Endometrial microvascular endothelial cells (primary cell): ENCODE data around the gene PABPN1L. TPM values are rescaled to one million over a fixed set of nuclear protein-coding genes. Genes with fewer than 3 reads are reported as not detected.

ENCODE experiments used
- in situ Hi-C: cut with HindIII; loops from 2 replicates; pipeline ENCODE4 v1.10.0; 2017; ENCODE audit warnings: low sequenced_read_pairs, low pct_unique_long_range_greater_than_20kb; ENCODE audit errors: inconsistent ontology term
- total RNA-seq: library from RNA; depleted of rRNA; stranded (reverse); fragments of >200 nt; gene quantifications from one replicate; pipeline ENCODE4 v1.2.3, GENCODE V29; 2015; ENCODE audit errors: inconsistent ontology term

The PABPN1L gene, protein sequence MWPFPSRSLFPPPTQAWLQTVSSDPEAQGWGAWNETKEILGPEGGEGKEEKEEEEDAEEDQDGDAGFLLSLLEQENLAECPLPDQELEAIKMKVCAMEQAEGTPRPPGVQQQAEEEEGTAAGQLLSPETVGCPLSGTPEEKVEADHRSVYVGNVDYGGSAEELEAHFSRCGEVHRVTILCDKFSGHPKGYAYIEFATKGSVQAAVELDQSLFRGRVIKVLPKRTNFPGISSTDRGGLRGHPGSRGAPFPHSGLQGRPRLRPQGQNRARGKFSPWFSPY
- total RNA-seq, result not detected

GRCh38 chr16:88866151-88866920, at the start of gene PABPN1L:
Gene PABPN1L (minus strand): TSS chr16:88866660. CDS start chr16:88866606, 54 bp downstream.
- in situ Hi-C loops, result no loop called here

DNA sequence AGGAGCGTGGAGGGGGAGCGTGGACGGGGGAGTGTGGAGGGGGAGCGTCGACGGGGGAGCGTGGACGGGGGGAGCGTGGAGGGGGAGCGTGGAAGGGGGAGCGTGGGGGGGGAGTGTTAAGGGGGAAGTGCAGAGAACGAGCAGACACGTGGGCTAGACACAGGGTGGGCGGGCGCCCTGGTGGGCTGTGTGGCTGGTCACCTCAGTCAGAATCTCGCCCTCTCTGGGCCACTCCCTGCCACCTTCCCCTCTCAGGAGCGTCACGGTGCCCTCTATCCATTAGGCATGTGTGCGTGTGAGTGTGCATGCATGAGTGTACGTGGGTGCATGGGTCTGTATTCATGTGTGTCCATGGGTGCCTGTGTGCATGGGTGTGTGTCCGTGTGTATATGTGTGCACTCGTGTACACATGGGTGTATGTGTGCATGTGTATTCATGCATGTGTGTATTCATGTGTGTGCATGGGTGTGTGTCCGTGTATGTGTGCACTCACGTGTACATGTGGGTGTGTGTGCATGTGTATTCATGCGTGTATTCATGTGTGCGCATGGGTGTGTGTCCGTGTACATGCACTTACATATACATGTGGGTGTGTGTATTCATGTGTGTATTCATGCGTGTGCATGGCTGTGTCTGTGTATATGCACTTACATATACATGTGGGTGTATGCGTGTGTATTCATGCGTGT, 49.3 kb upstream of the PABPN1L start:
- in situ Hi-C loops, result no loop called here

- in situ Hi-C loops, result no loop called here
Observed at GRCh38 chr16:88914750-88915368, 48.4 kb upstream of the PABPN1L start.

DNA sequence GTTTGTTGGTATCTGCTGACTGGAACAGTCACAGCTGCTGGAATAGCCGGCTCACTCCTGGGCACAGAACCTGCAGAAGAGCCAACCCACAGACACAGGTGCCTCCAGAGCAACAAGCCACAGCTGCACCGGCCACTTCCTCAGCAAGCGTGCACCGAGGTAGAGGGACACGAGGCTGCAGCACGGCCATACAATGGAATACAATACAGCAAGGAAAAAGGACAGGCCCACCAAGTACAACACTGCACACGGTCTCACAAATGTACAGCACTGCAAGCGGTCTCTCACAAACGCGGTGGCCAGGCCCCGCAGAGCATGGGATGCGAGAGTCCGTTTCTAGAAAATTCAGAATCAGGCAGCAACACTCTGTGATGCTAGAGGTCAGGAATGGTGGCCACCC, 47.4 kb upstream of the PABPN1L start:
- in situ Hi-C loops, result no loop called here

DNA sequence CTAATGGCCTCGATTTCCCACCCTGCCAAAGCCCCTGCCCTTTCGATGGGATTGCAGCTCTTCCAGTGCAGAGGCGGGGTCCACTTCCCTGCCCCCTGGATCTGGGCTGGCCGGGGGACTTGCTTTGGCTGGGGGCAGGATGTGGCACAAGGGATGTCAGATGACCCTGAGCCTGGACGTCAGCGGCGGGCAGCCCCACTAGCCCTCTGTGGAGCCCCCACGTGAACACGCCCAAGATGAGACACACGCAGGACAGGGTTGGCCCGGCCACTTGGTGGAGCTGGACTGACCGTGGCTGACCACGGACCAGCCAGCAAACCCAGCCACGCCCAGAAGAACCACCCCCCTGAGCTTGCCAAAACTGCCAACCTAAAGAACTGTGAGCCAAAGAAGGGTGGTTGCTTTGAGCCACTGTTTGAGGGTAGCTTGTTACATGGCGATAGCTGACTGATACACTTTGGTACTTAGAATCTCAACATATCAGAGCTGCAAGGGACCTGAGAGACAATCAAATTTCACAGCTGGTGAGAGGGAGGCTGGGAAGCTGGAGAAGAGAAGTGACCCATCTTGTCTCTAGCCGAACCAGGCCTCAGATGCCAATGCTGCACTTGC, 46.6 kb upstream of the PABPN1L start:
- in situ Hi-C loops, result no loop called here

GRCh38 chr16:88912556-88912955, 46.1 kb upstream of the PABPN1L start:
- in situ Hi-C loops, result no loop called here

DNA sequence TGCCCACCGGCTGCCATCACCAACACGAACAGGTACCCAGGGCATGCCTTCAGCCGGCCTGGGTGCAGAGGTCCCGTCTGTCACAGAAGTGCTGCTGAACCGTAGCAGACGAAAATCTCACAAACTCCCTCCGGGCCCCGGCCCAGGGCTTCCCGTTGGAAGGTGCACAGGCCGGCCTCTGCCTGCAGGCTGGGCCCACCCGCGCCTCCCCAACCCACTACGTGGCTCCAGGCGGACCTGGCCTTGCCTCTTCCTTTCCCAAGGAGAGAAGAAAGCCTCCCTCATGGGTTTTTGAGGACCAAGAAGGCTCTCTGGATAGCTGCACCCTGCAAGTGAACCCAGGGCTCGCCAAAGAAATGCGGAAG, 45.5 kb upstream of the PABPN1L start:
- in situ Hi-C loops, result no loop called here

DNA sequence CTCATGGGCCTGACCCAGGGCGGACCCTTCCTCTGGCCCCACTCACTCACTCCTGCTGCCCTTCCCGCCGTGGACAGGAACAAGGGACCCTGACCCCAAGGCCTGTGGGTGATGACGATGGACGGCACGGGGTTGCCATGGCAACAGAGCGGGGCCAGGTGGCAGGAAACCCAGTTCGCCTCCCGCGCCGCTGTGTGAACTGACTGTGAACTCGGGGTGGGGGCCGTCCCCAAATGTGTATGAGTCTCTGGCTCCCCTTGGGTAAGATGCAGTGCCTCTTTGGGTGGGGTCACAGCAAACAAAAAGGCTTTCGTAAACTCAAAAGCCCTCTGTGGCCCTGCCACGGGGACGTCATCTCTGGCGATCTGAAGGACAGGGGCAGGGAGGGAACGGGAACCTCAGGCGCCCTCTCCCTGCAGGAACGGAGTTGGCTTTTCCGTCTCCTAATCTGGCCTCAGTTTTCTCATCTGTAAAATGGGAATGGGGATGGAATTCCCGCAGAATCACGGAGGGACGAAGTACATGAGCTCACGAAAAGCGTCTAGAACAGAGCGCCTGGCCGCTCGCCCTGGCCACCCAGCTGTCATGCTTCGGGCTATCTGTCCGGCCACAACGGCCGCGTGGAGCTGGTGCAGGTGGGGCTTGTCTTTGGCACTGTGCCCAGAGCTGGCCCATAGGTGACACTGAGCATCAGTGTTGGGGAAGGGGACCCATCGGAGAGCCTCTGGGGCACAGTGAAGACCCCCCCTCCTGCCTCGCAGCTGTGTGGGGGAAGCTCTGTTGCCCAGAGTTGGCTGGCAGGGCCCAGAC, 44.9 kb upstream of the PABPN1L start:
- in situ Hi-C loops, result no loop called here

- in situ Hi-C loops, result no loop called here
Observed at GRCh38 chr16:88910284-88911135, 44.0 kb upstream of the PABPN1L start.

- in situ Hi-C loops, result no loop called here
Observed at GRCh38 chr16:88909431-88910210, 43.2 kb upstream of the PABPN1L start.

- in situ Hi-C loops, result no loop called here
Observed at GRCh38 chr16:88908307-88908706, 41.8 kb upstream of the PABPN1L start.

GRCh38 chr16:88907768-88908167, 41.3 kb upstream of the PABPN1L start:
- in situ Hi-C loops, result no loop called here

DNA sequence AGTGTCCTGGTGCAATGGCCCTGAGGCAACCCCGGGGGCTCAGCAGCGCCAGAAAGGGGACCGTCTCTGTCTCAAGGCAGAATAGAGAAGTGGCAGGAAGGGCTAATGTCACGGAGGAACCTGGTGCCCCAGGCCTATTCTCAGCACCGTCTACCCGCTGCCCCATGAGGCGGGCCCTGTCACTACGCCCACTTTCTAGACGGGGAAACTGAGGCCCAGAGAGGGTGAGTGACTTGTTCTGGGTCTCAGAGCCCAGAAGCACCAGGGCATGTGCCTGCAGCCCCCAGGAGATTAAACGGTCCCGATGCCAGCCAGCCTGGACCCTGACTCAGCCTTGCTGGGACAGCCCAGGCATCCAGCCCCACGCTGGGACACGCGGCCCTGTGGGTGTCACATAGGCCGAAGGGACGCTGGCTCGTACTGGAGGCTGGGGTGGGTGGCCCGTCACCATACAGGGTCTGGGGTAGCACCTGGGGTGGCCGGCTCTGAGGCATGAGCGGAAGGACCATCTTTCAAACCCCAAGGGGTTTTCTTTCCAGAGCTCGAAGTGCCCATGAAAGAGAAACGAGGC, 40.2 kb upstream of the PABPN1L start:
- in situ Hi-C loops, result no loop called here

- in situ Hi-C loops, result no loop called here
Observed at GRCh38 chr16:88906020-88906419, 39.6 kb upstream of the PABPN1L start.

GRCh38 chr16:88905563-88905962, 39.1 kb upstream of the PABPN1L start:
- in situ Hi-C loops, result no loop called here

DNA sequence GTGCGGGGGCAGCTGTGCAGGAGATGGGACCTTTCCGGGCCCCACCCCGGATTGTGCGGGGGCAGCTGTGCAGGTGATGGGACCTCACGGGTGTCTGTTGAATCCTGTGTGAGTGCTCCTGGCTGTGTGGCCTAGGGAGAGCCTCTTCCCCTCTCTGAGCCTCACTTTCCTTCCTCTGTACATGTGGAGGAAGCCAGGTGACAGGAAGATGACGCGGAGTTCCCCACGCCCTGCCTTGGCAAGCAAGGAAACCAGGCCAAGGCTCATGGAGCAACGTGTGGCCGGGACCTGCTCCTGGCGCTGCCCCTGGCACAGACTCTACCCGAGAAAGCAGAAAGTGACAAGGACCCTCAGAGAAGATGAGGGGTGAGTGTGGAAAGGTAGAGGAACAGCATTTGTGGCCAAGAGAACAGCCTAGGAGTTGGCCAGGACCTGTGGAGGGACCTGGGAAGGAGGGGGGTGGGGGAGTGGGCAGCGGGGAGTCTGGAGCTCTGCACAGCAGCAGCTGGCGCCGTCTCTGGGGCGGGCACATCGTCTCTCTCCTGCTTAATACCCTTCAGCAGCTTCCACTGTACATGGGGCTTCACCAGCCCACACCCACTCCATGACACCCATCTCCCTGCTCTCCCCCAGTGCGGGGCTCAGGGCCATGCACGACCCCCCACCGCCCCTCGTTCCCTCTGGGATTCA, 38.4 kb upstream of the PABPN1L start:
- in situ Hi-C loops, result no loop called here
